ENCODE measurements around the gene CDPF1. TPM values are rescaled to one million over a fixed set of nuclear protein-coding genes. Genes with fewer than 3 reads are reported as not detected.

Gene CDPF1
- total and polyA plus RNA-seq, 2 experiments from 2014 or later: 12.9 to 14.7 TPM

- in situ Hi-C loops (cut with MboI): no loop called here
- Histone ChIP-seq H3K27ac (no peak overlapping the region), H3K79me2 (ENCODE audit: insufficient read depth) (peaks cover 8% of the 10 kb centered on the region), H3K27me3 (replicated peaks; ENCODE audit: insufficient read depth) (no peaks in the 10 kb centered on the region), H3K9me2 (ENCODE audit: insufficient read depth) (no peaks in the 10 kb centered on the region), H3K9ac (no peak overlapping the region), H3K4me3 (no peak overlapping the region), H3K4me2 (ENCODE audit: unreplicated experiment) (no peak overlapping the region), H4K20me1 (ENCODE audit: insufficient read depth) (no peaks in the 10 kb centered on the region), H3K36me3 (ENCODE audit: low read depth) (peaks cover 7% of the 10 kb centered on the region; the same call in 1 of the 2 replicates), H3F3A (ENCODE audit: insufficient read depth) (peaks cover 11% of the 10 kb centered on the region; the same call in 1 of the 2 replicates), H3K9me3 (ENCODE audit: low read depth) (no peaks in the 10 kb centered on the region), H2AFZ (no peak overlapping the region), H3K4me1 (ENCODE audit: insufficient read depth) (peaks cover 17% of the 10 kb centered on the region)
- WGBS, 2 experiments (ENCODE audit: low coverage in 1 of 2, low lambda C conversion rate in 2 of 2, missing lambda C conversion rate in 2 of 2): 88 to 92% methylated on average over 14 of the region's 14 CpGs
- DNase-seq: no peak
- TF ChIP-seq EZH2 (IDR thresholded peaks at IDR 0.05; ENCODE audit: insufficient read depth, poor library complexity, severe bottlenecking): no peak
- no peak for TF ChIP-seq EZH2phosphoT487 (IDR thresholded peaks at IDR 0.05; ENCODE audit: insufficient read depth, low read depth)
Observed at GRCh38 chr22:46292732-46293131, 42.6 kb upstream of the CDPF1 start.

DNA sequence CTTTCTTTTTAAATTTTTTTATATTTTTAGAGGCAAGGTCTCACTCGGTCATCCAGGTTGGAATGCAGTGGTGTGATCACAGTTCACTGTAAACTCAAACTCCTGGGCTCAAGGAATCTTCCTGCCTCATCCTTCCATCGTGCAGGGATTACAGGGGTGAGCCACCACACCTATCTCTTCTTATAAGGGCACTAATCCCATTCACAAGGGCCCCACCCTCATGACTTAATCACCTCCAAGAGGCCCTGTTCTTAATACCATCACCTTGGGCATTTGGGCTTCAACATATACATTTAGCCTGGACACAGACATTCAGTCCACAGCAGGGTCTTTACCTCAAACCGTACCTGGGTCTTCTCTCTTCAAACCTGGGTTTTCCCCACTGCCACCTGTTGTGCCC, 42.1 kb upstream of the CDPF1 start:
- in situ Hi-C loops (cut with MboI): no loop called here
- Histone ChIP-seq H2AFZ (no peak overlapping the region), H4K20me1 (ENCODE audit: insufficient read depth) (no peaks in the 10 kb centered on the region), H3K36me3 (ENCODE audit: low read depth) (peaks cover 7% of the 10 kb centered on the region; the same call in 1 of the 2 replicates), H3K4me2 (ENCODE audit: unreplicated experiment) (no peak overlapping the region), H3K27me3 (replicated peaks; ENCODE audit: insufficient read depth) (no peaks in the 10 kb centered on the region), H3K4me3 (no peak overlapping the region), H3K4me1 (ENCODE audit: insufficient read depth) (peaks cover 12% of the 10 kb centered on the region; the same call in 1 of the 2 replicates), H3F3A (ENCODE audit: insufficient read depth) (peaks cover 11% of the 10 kb centered on the region; the same call in 1 of the 2 replicates), H3K9me2 (ENCODE audit: insufficient read depth) (no peaks in the 10 kb centered on the region), H3K9me3 (ENCODE audit: low read depth) (no peaks in the 10 kb centered on the region), H3K27ac (no peak overlapping the region), H3K79me2 (ENCODE audit: insufficient read depth) (peaks cover 3% of the 10 kb centered on the region), H3K9ac (no peak overlapping the region)
- no peak for TF ChIP-seq EZH2phosphoT487 (IDR thresholded peaks at IDR 0.05; ENCODE audit: insufficient read depth, low read depth)
- TF ChIP-seq EZH2 (IDR thresholded peaks at IDR 0.05; ENCODE audit: insufficient read depth, poor library complexity, severe bottlenecking): no peak
- WGBS, 2 experiments (ENCODE audit: low coverage in 1 of 2, low lambda C conversion rate in 2 of 2, missing lambda C conversion rate in 2 of 2): 93 to 100% methylated on average over 3 of the region's 3 CpGs
- DNase-seq: no peak

GRCh38 chr22:46290843-46291785, 41.0 kb upstream of the CDPF1 start:
- Histone ChIP-seq H3F3A (ENCODE audit: insufficient read depth) (peaks cover 11% of the 10 kb centered on the region; the same call in 1 of the 2 replicates), H3K27ac (no peak overlapping the region), H4K20me1 (ENCODE audit: insufficient read depth) (no peaks in the 10 kb centered on the region), H3K79me2 (ENCODE audit: insufficient read depth) (no peaks in the 10 kb centered on the region), H3K4me2 (ENCODE audit: unreplicated experiment) (no peak overlapping the region), H3K4me1 (ENCODE audit: insufficient read depth) (peaks cover 12% of the 10 kb centered on the region; the same call in 1 of the 2 replicates), H3K9ac (no peak overlapping the region), H3K4me3 (no peak overlapping the region), H2AFZ (no peak overlapping the region), H3K9me3 (ENCODE audit: low read depth) (no peaks in the 10 kb centered on the region), H3K36me3 (ENCODE audit: low read depth) (peaks cover 9% of the 10 kb centered on the region; the same call in 1 of the 2 replicates), H3K9me2 (ENCODE audit: insufficient read depth) (no peaks in the 10 kb centered on the region), H3K27me3 (replicated peaks; ENCODE audit: insufficient read depth) (no peaks in the 10 kb centered on the region)
- in situ Hi-C loops (cut with MboI): no loop called here
- DNase-seq: no peak
- 96 to 98% methylated on average over 22 to 23 of the region's 23 CpGs for WGBS, 2 experiments (ENCODE audit: low coverage in 1 of 2, low lambda C conversion rate in 2 of 2, missing lambda C conversion rate in 2 of 2)
- TF ChIP-seq EZH2 (IDR thresholded peaks at IDR 0.05; ENCODE audit: insufficient read depth, poor library complexity, severe bottlenecking) (no peak), EZH2phosphoT487 (IDR thresholded peaks at IDR 0.05; ENCODE audit: insufficient read depth, low read depth) (no peak)

- Histone ChIP-seq H3K79me2 (ENCODE audit: insufficient read depth) (no peaks in the 10 kb centered on the region), H3K9ac (no peak overlapping the region), H2AFZ (no peak overlapping the region), H3K27ac (no peak overlapping the region), H4K20me1 (ENCODE audit: insufficient read depth) (no peaks in the 10 kb centered on the region), H3K4me3 (no peak overlapping the region), H3K4me2 (ENCODE audit: unreplicated experiment) (no peak overlapping the region), H3K4me1 (ENCODE audit: insufficient read depth) (0 out of 2 replicates have a peak, but pooled peaks cover 4% of the 10 kb centered on the region), H3K27me3 (replicated peaks; ENCODE audit: insufficient read depth) (no peaks in the 10 kb centered on the region), H3K36me3 (ENCODE audit: low read depth) (peaks cover 12% of the 10 kb centered on the region; the same call in 1 of the 2 replicates), H3K9me2 (ENCODE audit: insufficient read depth) (no peaks in the 10 kb centered on the region), H3K9me3 (ENCODE audit: low read depth) (no peaks in the 10 kb centered on the region), H3F3A (ENCODE audit: insufficient read depth) (peaks cover 11% of the 10 kb centered on the region; the same call in 1 of the 2 replicates)
- no peak for DNase-seq
- WGBS, 2 experiments (ENCODE audit: low coverage in 1 of 2, low lambda C conversion rate in 2 of 2, missing lambda C conversion rate in 2 of 2): 97 to 99% methylated on average over 14 to 17 of the region's 17 CpGs
- TF ChIP-seq EZH2phosphoT487 (IDR thresholded peaks at IDR 0.05; ENCODE audit: insufficient read depth, low read depth) (no peak), EZH2 (IDR thresholded peaks at IDR 0.05; ENCODE audit: insufficient read depth, poor library complexity, severe bottlenecking) (no peak)
- in situ Hi-C loops (cut with MboI): no loop called here
Observed at GRCh38 chr22:46290121-46290842, 40.2 kb upstream of the CDPF1 start.

Measured in GM23248 (cell line).